Prostate gland (tissue), 2 donors: ENCODE results near the gene ADAMTS13. TPM values are rescaled to one million over a fixed set of nuclear protein-coding genes. Genes with fewer than 3 reads are reported as not detected.
A peak's percentile ranks its signal among the peaks of the same experiment; 100 is the strongest.

Experiments
- DNase-seq: peaks from one replicate; pipeline ENCODE4 v3.0.0-alpha.2; 2019; ENCODE audit warnings: low spot score
- H3K27ac ChIP-seq, 2 donors: fragments of 200-600 bp; sonication (generic); 2 replicates each; pipeline ENCODE4 v1.5.1; 2017 to 2019
- H3K27me3 ChIP-seq: fragments of 200-600 bp; sonication (generic); replicated peaks from 2 replicates; pipeline ENCODE4 v1.5.1; 2019; ENCODE audit not compliant: insufficient read depth
- H3K36me3 ChIP-seq, 2 donors: fragments of 200-600 bp; sonication (generic); 1 replicate in 1 of 2; 2 replicates in 1 of 2; pipeline versions ENCODE4 v1.5.1 to v1.8.1; 2017 to 2019
- H3K4me1 ChIP-seq: fragments of 200-600 bp; sonication (generic); replicated peaks from 2 replicates; pipeline ENCODE4 v1.5.1; 2019
- H3K4me3 ChIP-seq, 2 donors: fragments of 200-600 bp; sonication (generic); 2 replicates each; pipeline ENCODE4 v1.5.1; 2017 to 2019
- H3K9me3 ChIP-seq: fragments of 200-600 bp; sonication (generic); 2 replicates; pipeline ENCODE4 v1.5.1; 2017
- POLR2A ChIP-seq: fragments of 450-650 bp; IDR thresholded peaks from one replicate; pipeline ENCODE4 v1.6.1; 2016; ENCODE audit warnings: antibody characterized with exemption, mild to moderate bottlenecking
- POLR2AphosphoS5 ChIP-seq: sonication (generic); formaldehyde crosslinking; IDR thresholded peaks from one replicate; pipeline ENCODE4 v1.6.1; 2017; ENCODE audit warnings: antibody characterized with exemption
- WGBS: methylation state at CpG from one replicate; pipeline ENCODE4 v1.1.5; 2018; 5-methylcytosine and 5-hydroxymethylcytosine counted together
- intact Hi-C: fragments of 100-400 bp; cut with DNase I; formaldehyde crosslinking; loops from one replicate; pipeline ENCODE4 v1.14.2; 2022
- total RNA-seq, 2 donors: library from RNA; depleted of rRNA; stranded (reverse); fragments of >200 nt; gene quantifications; one replicate each; pipeline ENCODE4 v1.1.0, GENCODE V29; 2016
- TF ChIP-seq, protein P1 (sequence below), 4 experiments: fragments of 200-600 bp in 2 of 4; fragments of 450-650 bp in 2 of 4; sonication (generic) in 2 of 4; IDR thresholded peaks; 1 replicate in 3 of 4; 2 replicates in 1 of 4; pipeline ENCODE4 v1.5.1; 2016 to 2019; ENCODE audit warnings: antibody characterized with exemption in 4 of 4, mild to moderate bottlenecking in 2 of 4, moderate library complexity in 2 of 4

The ADAMTS13 gene
- total RNA-seq, 2 donors from 2014 or later = 2.8 to 8.1 TPM

DNA sequence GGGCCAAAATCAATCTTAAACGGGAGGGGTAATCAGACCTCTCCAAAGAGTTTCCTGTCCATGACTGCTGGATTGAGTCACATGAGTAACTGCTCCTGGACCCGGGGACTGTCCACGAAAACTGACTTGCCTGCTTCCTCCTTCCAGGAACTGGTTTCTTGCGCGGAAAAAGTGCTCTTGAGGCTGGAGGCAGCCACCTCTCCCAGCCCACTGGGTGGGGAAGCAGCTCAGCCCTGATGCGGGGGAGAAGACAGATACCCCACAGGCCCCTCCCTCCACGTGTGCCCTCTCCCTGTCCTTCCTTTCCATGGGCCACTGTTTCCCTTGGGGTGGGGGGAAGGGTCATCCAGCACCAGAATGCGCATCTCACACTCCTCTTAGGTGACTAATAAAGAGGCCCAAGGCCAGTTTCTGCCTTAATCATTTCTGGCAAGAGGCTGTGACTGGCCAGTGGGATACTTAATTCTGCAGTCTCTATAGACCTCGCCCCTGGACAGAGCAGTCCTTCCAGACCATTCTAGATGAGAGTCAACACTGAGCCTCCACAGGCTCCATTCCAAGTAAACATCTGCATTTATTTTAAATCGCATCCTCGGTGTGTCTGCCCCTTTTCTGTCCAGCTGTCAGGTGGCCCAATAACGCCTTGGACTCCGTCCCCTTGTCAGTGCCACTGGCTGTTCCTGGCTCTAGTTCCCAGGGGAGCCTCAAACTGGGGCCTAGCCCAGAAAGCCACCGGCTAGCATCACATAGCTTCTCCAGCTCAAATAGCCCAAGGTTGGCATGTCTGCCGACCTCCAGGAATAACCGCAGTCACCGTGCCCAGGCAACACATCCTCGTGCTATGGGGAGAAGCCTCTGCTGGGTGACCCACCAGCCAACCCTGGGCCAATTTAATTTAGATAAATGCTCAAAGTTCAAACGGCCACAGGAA is 16.4 kb upstream of the ADAMTS13 start:
- H3K9me3 ChIP-seq = no peaks in the 10 kb centered on the region
- 78% methylated on average over 19 of the region's 19 CpGs for WGBS
- TF ChIP-seq, protein P1, sequence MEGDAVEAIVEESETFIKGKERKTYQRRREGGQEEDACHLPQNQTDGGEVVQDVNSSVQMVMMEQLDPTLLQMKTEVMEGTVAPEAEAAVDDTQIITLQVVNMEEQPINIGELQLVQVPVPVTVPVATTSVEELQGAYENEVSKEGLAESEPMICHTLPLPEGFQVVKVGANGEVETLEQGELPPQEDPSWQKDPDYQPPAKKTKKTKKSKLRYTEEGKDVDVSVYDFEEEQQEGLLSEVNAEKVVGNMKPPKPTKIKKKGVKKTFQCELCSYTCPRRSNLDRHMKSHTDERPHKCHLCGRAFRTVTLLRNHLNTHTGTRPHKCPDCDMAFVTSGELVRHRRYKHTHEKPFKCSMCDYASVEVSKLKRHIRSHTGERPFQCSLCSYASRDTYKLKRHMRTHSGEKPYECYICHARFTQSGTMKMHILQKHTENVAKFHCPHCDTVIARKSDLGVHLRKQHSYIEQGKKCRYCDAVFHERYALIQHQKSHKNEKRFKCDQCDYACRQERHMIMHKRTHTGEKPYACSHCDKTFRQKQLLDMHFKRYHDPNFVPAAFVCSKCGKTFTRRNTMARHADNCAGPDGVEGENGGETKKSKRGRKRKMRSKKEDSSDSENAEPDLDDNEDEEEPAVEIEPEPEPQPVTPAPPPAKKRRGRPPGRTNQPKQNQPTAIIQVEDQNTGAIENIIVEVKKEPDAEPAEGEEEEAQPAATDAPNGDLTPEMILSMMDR (IDR thresholded peaks at IDR 0.05) = no peak
- DNase-seq = no peak
- H3K27ac ChIP-seq = no peak overlapping the region
- no peaks in the 10 kb centered on the region for H3K4me1 ChIP-seq
- H3K36me3 ChIP-seq = peaks cover 3 to 11% of the 10 kb centered on the region in 2 donors
- intact Hi-C loops = no loop called here
- H3K27me3 ChIP-seq = no peaks in the 10 kb centered on the region
- H3K4me3 ChIP-seq = no peak overlapping the region

DNA sequence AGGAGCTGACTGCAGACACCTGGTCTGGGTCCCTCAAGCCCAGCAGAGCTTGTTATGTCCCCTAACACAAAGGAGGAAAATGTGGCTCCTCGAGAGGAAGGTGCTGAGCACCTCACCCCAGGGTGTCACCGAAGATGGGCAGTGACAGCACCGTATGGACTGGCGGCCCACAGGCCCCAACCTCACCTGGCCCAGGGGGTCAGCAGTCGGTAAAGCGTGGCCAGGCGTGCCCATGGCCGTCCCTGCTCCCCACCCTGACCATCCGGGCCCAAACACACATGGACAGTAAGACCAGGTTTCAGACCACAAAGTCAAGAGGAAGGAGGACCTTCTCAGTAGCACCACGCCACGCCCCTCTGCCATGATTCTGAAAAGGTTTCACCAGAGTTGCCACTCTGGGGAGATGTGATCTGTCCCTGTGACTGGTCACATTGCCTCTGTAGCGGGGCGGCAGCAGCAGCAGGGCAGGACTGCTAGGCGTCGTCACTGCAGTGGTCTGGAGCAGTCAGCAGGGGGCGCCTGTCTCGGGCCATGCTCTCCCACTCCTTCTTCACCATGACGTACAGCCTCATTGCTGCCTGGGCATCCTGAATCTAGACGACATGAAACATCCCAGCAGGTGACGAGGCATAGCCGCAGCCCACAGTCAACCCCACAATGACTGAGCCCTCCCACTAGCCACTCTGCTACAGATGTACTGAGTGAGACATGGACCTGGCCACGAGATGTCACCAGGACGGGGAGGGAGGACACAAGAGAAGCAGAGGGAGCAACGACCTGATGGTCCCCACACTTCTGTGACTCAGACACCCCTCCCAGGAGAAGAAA is 15.5 kb upstream of the ADAMTS13 start:
- intact Hi-C loops = loop anchor here (1.0 kb wide), 1 partner anchor 80 kb away; no protein-coding TSS in a partner anchor
- TF ChIP-seq POLR2A = no peak
- TF ChIP-seq, protein P1 (IDR thresholded peaks at IDR 0.05) = peak; percentile 83 to 91 (median 88)
- peaks cover 3 to 12% of the 10 kb centered on the region in 2 donors for H3K36me3 ChIP-seq
- no peaks in the 10 kb centered on the region for H3K27me3 ChIP-seq
- no peaks in the 10 kb centered on the region for H3K4me1 ChIP-seq
- peak; percentile 55 for DNase-seq
- no peaks in the 10 kb centered on the region for H3K9me3 ChIP-seq
- H3K27ac ChIP-seq = no peak overlapping the region
- WGBS = 54% methylated on average over 24 of the region's 24 CpGs
- no peak overlapping the region for H3K4me3 ChIP-seq

DNA sequence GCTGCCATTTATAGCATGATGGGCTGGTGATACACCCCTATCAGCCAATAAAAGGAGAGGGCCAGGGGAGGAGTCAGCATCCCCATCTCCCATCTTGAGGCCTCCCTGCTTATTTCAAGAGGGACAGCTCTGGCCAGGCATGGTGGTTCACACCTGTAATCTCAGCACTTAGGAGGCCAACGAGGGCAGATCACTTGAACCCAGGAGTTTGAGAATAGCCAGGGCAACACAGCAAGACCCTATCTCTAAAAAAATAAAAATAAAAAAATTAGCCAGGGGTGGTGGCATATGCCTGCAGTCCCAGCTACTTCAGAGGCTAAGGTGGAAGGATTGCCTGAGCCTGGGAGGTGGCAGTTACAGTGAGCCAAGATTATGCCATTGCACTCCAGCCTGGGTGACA is 14.1 kb upstream of the ADAMTS13 start:
- Histone ChIP-seq H3K36me3 (peaks cover 3 to 12% of the 10 kb centered on the region in 2 donors), H3K4me1 (no peaks in the 10 kb centered on the region), H3K4me3 (no peak overlapping the region), H3K27me3 (no peaks in the 10 kb centered on the region), H3K9me3 (no peaks in the 10 kb centered on the region), H3K27ac (no peak overlapping the region)
- intact Hi-C loops = no loop called here
- WGBS = 96% methylated on average over 1 of the region's 1 CpG
- TF ChIP-seq, protein P1 (IDR thresholded peaks at IDR 0.05) = no peak
- TF ChIP-seq POLR2A (no peak), POLR2AphosphoS5 (no peak)
- no peak for DNase-seq

DNA sequence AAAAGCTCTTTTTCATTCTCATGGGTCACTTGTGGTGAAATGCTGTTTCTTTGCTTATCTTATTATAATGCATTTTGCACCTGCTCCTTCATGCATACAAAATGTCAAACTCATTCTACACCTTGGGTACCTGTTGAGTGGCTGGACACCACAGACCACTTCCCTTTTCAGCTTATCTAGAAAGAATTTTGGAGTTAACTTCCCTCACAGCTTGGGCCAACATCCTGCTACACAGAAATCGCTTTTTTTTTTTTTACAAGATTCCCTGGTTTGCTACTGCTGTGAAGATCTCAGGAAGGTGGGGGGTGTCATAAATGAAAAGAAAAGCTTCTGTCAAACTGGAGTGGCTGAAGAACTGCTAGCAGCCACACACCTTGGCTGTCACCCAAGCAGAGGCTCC is 7.0 kb upstream of the ADAMTS13 start:
- WGBS = 67% methylated on average over 1 of the region's 1 CpG
- peaks cover 0 to 21% of the 10 kb centered on the region in 2 donors for H3K36me3 ChIP-seq
- H3K4me3 ChIP-seq = no peak overlapping the region
- H3K27ac ChIP-seq = no peak overlapping the region
- H3K9me3 ChIP-seq = no peaks in the 10 kb centered on the region
- no peak for DNase-seq
- no peaks in the 10 kb centered on the region for H3K4me1 ChIP-seq
- no peak for TF ChIP-seq POLR2A
- no peak for TF ChIP-seq POLR2AphosphoS5
- TF ChIP-seq, protein P1 (IDR thresholded peaks at IDR 0.05) = no peak
- no peaks in the 10 kb centered on the region for H3K27me3 ChIP-seq
- intact Hi-C loops = loop anchor here (5.0 kb wide), 1 partner anchor 42 kb away; the partner anchor contains the start of gene CACFD1
